ENCODE measurements around the gene PPP1R16B.

PPP1R16B gene

GRCh38 chr20:38902601-38903000 is 97.1 kb downstream of the PPP1R16B start:
- DNase-seq = no peak

DNA sequence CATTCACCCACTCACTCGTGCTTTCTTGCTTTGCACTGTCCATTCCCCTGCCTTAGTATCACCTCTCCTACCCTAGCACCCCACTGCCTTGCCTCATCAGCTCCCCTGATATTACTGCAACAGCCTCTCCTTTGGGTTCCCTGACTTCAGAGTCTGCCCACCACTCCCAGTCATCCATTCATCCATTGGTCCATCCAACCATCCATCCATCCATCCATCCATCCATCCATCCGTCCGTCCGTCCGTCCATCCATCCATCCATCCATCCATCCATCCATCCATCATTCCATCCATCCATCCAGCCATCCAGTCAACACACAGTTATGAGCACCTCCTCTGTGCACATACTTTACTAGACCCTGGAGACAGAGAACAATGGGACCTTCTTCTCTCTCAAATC is 97.8 kb downstream of the PPP1R16B start:
- DNase-seq = no peak

- no peak for DNase-seq
Observed at GRCh38 chr20:38905375-38905774, 99.9 kb downstream of the PPP1R16B start.

- DNase-seq = no peak
Observed at GRCh38 chr20:38907918-38908677, 102.6 kb downstream of the PPP1R16B start.

DNA sequence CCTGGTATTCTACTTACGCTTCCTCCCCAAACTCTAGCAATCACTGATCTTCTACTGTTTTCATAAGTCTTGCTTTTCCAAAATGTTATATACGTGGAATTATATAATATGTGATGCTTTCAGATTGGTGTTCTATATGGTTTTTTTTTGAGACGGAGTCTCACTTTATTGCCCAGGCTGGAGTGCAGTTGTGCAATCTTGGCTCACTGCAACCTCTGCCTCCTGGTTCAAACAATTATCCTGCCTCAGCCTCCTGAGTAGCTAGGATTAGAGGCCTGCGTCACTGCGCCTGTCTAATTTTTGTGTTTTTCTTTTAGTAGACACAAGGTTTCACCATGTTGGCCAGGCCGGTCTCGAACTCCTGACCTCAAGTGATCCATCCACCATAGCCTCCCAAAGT is 109.9 kb downstream of the PPP1R16B start:
- no peak for DNase-seq

DNA sequence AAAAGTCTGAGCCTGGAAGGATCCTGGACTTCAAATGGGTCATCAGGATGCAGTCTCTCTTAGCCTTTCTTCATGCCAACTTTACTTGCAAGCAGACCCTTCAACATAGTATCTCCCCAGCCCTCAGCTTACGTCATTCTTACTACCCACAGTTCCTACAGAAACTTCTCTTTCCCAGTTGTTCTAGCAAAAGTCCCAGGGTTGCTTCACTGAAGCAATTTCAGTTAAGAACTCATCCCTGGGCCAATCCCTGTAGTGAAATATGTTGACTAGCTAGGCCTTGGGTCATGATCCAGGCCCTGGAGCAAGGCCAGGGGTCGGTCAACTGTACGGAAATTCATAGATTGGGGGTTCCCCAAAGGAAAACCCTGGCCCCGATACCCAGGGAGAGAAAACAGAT is 112.2 kb downstream of the PPP1R16B start:
- no peak for DNase-seq

DNA sequence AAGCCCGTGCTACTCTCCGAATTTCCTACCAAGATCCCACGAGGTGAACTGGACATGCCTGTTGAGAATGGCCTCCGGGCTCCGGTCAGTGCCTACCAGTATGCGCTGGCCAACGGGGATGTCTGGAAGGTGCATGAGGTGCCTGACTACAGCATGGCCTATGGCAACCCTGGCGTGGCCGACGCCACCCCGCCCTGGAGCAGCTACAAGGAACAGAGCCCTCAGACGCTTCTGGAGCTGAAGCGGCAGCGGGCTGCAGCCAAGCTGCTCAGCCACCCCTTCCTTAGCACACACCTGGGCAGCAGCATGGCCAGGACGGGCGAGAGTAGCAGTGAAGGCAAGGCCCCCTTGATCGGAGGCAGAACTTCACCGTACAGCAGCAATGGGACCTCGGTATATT is 112.7 kb downstream of the PPP1R16B start:
- DNase-seq = no peak

- DNase-seq = no peak
Observed at GRCh38 chr20:38919683-38920082, 114.2 kb downstream of the PPP1R16B start.

DNA sequence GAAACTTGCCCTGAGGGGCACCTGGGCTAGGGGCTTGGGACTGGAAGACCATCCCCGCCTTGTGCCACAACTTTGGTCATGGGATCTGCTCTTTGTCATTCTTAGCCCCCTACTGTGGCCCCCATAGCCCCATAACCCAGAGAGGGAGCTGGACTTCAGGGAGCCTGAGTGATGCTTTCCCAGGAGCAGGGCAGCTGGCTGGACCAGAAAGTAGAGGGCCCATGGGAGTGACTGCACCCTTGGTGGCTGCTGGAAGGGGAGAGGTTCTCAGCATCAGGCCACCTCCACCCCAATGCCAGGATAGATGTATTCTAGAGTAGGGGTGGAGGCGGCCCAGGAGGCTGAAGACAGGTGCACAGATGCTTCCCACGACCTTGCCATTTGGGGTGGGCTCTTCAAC is 114.9 kb downstream of the PPP1R16B start:
- DNase-seq = no peak

DNA sequence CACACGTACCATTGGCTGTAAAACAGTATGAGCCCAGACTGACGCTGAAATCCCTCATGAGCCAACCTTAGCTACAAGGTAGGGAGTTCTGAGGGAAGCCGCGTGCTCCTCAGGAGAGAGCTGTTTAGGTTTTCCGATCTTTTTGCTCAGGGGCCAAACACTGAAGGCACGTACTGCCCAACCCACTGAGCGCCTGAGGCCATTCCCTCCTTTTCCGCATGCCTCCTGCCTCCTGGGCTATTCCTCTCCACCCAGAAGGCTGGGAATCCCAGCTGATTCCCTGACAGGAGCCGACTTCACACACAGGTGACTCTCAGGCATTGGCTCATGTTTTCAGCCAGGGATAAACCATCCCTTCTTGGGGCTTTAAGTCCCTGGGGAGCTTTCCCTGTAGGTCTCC is 115.4 kb downstream of the PPP1R16B start:
- no peak for DNase-seq

GRCh38 chr20:38924718-38925117 is 119.2 kb downstream of the PPP1R16B start:
- DNase-seq = no peak

GRCh38 chr20:38926142-38926933 is 120.8 kb downstream of the PPP1R16B start, which contains the start of gene FAM83D:
TSS of gene FAM83D (plus strand) at chr20:38926417. CDS start at chr20:38926443, 26 bp downstream.
- peak; percentile 97 for DNase-seq

DNA sequence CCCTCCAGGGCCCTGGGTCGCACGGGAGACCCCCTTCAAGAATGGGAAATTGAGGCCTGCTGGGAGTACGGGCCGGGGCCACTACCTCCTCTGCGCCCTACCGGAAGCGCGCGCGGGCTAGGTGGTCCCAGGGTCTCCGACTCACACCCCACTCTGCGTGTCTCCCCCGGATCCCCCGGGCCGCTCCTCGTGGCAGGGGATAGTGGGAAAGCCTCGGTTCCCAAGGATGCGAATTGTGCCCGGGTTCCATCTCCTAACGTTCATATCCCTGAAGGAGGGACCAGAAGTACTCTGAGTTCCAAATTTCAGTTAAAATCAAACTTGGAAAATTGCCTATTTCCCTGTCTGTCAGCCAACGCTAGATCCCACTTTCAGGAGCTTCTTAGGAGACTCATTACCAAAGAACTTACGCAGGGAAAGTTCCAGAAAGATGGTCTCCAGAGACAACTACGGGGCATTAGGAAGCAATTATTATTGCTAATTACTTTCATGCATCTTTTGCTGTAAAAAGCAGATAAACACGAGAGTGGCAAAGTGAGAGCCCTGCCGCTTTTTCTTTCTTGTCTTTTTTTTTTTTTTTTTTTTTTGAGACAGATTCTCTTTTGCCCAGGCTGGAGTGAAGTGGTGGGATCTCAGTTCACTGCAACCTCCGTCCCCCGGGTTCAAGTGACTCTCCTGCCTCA is 121.6 kb downstream of the PPP1R16B start:
- peak; percentile 36 for DNase-seq

- DNase-seq = no peak
Observed at GRCh38 chr20:38927902-38928578, 122.5 kb downstream of the PPP1R16B start.

- no peak for DNase-seq
Observed at GRCh38 chr20:38930242-38930569, 124.7 kb downstream of the PPP1R16B start.

- DNase-seq = no peak
Observed at GRCh38 chr20:38931984-38932383, 126.5 kb downstream of the PPP1R16B start.

DNA sequence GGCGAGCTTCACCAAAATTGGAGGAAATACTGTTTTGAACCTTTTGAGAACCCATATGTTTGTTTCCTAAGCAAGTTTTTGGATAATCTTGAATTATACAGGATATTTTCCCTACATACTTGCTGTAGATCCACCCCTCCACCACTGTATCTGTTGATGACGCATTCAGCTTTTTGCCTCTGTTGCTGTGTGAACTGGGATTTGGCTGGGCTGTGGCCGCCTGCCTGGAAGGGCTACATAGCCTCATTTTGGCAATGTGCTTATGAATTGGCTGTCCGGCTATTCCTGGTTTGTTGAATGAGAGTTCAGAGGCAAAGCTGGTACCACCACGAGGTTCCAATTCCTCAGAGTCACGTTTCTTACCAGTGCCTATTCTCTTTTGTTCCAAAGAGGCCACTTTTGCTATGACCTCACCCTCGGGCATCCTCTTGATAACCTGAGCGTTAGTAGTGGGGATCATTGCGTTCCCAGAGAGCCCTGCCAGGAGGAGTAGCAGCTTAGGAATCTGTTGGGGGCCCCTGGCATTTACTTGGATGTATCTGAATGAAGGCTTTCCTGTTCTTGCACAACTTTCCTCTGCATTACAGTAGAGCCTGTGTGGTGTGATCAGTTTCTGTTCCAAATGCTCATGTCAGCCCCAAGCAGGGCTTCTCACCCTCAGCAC is 127.1 kb downstream of the PPP1R16B start:
- no peak for DNase-seq

DNA sequence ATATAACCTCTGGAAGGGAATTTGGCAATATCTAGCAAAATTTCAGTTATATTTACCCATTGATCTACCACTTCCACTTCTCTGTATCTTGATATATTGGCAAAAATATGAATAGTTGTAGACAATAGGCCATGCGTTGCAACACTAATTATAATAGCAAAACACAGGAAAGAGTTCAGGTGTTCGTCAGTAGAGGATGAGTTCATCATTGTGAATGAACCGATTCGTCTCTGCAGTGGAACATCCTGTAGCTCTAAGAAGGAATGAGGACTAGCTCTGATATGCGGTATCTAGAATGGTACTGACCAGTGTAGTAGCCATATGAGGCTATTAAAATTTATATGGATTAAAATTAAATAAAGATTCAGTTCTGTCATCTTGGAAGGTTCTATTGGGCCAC is 129.0 kb downstream of the PPP1R16B start:
- DNase-seq = no peak

- DNase-seq = no peak
Observed at GRCh38 chr20:38935285-38935684, 129.8 kb downstream of the PPP1R16B start.

- DNase-seq = no peak
Observed at GRCh38 chr20:38935967-38936407, 130.5 kb downstream of the PPP1R16B start.

- DNase-seq = no peak
Observed at GRCh38 chr20:38937000-38937399, 131.5 kb downstream of the PPP1R16B start.

GRCh38 chr20:38937978-38938473 is 132.5 kb downstream of the PPP1R16B start:
- DNase-seq = no peak
